Measurements from ENCODE around the gene FOXF1.

The FOXF1 gene

DNA sequence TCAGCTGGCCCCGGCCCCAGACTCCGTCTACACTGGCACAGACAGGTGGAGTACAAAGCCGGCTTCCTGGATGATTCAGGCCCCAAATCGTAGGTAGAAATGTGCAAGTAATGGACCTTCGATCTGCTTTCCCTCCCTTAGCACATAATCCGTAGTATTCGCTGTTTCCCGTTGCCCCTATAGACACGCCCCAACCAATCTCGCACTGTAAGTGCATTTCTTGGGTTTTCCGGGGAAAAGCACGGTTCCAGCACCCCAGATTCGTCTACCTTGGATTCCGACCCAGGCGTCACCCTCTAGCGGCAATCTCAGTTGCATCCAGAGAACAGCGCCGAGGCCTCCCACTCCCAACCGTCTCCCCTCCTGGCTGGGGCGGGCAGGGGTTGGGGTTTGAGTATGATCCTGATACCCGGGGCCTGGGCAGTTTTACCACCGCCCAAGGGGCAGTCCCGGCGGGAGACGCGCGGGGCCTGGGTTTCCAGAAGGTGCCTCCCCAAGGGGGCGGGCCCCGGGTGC is 12.1 kb upstream of the FOXF1 start:
- TF ChIP-seq, protein P1, sequence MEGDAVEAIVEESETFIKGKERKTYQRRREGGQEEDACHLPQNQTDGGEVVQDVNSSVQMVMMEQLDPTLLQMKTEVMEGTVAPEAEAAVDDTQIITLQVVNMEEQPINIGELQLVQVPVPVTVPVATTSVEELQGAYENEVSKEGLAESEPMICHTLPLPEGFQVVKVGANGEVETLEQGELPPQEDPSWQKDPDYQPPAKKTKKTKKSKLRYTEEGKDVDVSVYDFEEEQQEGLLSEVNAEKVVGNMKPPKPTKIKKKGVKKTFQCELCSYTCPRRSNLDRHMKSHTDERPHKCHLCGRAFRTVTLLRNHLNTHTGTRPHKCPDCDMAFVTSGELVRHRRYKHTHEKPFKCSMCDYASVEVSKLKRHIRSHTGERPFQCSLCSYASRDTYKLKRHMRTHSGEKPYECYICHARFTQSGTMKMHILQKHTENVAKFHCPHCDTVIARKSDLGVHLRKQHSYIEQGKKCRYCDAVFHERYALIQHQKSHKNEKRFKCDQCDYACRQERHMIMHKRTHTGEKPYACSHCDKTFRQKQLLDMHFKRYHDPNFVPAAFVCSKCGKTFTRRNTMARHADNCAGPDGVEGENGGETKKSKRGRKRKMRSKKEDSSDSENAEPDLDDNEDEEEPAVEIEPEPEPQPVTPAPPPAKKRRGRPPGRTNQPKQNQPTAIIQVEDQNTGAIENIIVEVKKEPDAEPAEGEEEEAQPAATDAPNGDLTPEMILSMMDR (conservative IDR thresholded peaks at IDR 0.05; ENCODE audit: low read depth) = no peak
- POLR2A ChIA-PET (ENCODE audit: low non-redundant PET) = no interaction called here
- CTCF ChIA-PET = no interaction called here
- H3K27ac ChIP-seq = no peak overlapping the region
- DNase-seq (ENCODE audit: low spot score) = no peak

DNA sequence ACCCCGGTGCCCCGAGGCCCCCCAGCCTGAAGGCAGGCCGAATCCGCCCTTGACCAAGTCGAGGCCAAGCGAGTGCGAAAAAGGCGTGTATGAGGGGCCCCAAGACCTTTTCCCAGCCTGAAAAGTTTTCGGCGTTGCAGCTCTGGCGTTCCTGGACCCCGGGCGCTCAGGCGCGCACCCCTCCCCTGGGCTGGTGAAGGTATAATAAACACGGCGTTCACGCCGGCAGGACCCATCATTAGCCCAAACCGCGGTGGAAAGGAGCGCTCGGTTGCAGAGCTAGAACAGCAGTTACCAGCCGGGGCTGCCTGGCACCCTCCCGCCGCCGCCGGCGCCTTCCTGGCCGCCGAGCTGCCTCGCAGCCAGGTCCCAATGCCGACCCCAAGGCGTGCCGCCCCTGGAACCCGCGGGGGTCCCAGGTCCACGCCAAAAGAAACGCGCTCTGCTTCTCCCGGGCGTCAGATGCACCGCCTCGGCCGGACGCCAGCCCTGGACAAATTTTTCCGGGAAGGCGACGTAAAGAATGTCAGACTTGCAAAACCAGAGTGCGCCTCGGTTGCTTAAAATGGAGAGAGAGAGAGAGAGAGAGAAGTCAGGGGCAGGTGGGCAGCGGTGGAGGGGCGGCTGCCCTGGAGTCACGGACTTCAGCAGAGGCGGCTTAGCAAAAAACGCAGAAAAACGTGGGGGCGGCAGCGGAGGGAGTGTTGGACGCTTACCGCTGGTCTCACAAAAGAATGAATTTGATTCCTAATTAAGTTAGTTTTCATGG is 11.5 kb upstream of the FOXF1 start:
- ChIA-PET POLR2A (ENCODE audit: low non-redundant PET) (no interaction called here), CTCF (interaction anchor here (0.7 kb wide), 1 partner anchor 13 kb away, joined by 4 read pairs; no protein-coding TSS in a partner anchor)
- TF ChIP-seq, protein P1 (conservative IDR thresholded peaks at IDR 0.05; ENCODE audit: low read depth) = no peak
- no peak overlapping the region for H3K27ac ChIP-seq
- DNase-seq (ENCODE audit: low spot score) = no peak

DNA sequence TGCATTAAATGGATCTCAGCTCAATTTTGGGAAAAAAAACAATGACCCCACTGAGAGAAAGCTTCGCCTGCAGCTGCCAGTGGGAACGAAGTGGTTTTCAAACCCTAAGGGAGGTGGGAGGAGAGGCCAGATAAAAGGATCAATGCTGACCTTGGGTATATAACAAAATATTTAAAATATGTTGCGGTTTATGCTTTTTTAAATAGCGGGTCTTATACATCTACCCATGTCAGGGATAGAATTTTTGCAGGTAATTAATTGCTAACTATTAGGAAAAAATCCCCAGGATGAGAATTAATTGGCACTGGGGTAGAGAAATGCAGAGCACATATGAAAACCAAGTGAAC is 10.9 kb upstream of the FOXF1 start:
- TF ChIP-seq, protein P1 (conservative IDR thresholded peaks at IDR 0.05; ENCODE audit: low read depth) = no peak
- no peak for DNase-seq (ENCODE audit: low spot score)
- POLR2A ChIA-PET (ENCODE audit: low non-redundant PET) = no interaction called here
- H3K27ac ChIP-seq = no peak overlapping the region
- CTCF ChIA-PET = interaction anchor here (0.7 kb wide), 1 partner anchor 12 kb away, joined by 4 read pairs; no protein-coding TSS in a partner anchor

DNA sequence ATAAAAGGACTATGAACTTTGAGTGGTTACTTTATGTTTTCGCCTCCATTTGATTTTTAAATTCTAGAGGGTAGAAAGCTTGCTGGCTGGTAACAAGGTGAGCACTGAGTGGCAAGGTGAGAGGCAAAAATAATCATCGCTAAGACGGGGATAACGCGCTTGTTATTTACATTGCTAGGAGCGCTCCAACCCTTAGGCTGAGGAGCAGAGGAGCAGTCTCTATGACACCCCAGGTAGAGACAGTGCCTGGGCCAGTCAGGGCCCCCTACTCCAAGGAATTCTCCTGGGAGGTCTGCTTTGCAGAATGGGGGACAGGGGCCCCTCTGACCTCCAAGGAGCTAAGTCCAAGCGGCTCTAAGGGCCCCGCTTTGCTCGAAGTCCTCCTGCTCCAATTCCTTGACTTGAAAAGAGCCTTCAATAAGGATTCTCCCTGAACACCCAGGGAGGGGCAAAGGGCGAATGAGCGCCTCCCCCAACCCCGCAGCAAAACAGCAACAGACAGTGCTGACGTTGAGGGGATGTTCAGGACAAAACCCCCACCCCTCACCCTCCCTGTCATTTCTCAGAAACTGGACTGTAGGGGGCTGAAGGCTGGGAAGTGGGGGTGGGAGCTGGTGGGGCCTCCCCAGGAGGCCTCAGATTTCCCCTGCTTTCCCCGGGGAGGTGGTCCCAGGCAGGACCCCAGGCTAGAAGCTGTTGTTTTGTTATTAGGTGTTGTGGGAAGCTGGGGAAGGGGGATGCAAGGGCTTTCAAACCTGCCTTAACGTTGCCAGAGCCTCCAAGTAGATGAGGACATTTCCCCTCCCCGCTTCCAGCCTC is 10.2 kb upstream of the FOXF1 start:
- no peak overlapping the region for H3K27ac ChIP-seq
- TF ChIP-seq, protein P1 (conservative IDR thresholded peaks at IDR 0.05; ENCODE audit: low read depth) = no peak
- CTCF ChIA-PET = no interaction called here
- POLR2A ChIA-PET (ENCODE audit: low non-redundant PET) = no interaction called here
- no peak for DNase-seq (ENCODE audit: low spot score)

DNA sequence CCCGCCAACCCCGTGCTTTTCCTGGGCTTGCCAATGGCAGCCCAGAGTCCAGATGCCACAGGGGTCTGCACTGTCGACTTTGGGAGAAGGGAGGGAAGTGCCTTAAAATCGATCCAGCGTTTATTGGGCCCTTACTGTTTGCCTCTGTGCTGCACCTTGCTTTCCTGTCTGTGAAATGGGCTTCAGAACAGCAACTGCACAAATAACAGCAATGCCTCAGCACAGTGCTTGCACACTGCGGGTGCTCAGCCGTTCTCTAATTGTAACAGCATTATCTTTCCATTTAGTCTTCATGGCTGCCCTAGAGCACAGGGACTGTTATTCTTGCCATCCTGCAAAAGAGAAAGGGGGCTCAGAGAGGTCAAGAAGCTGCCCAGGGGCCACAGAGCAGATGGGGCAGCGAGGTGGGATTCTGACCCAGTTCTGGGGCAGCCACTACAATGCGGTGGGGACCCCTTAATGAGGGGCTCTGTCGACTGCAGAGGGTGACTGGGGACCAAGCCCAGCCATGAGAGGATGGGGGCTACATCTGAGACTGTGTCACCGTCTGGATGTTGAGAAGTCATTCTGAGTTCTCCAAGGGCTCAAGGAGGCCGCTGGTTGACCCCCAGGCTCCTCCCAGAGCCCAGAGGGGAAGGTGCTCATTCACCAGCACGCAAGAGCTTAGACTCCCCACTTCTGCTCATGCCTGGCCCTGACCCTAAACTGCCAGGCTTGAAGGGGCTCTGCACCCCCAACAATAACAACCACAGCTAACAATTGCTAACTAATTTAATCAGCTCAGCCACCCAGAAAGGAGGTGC is 9.4 kb upstream of the FOXF1 start:
- CTCF ChIA-PET = interaction anchor here (0.6 kb wide), 1 partner anchor 428 kb away, joined by 5 read pairs; no protein-coding TSS in a partner anchor
- TF ChIP-seq, protein P1 (conservative IDR thresholded peaks at IDR 0.05; ENCODE audit: low read depth) = no peak
- no peak for DNase-seq (ENCODE audit: low spot score)
- no peak overlapping the region for H3K27ac ChIP-seq
- POLR2A ChIA-PET (ENCODE audit: low non-redundant PET) = no interaction called here
